Activated naive CD8-positive, alpha-beta T cell treated with anti-CD3 and anti-CD28 coated beads, Interleukin-2, amount 50 U/mL, for 24 hours (primary cell): ENCODE results near the gene UBR7.

ENCODE experiments used
- ATAC-seq: fragments of 150-1000 bp; cut with Tn5 transposase; one replicate; pipeline ENCODE4 v1.10.0; 2021
- DNase-seq: peaks from one replicate; pipeline ENCODE4 v3.0.0; 2021
- H3K27ac Mint-ChIP-seq: one replicate; pipeline ENCODE4 v1.8.0; 2021; ENCODE audit warnings: mild to moderate bottlenecking, mixed read lengths
- H3K27me3 Mint-ChIP-seq: one replicate; pipeline ENCODE4 v1.8.0; 2021; ENCODE audit warnings: mixed read lengths
- H3K36me3 Mint-ChIP-seq: one replicate; pipeline ENCODE4 v1.8.0; 2021; ENCODE audit warnings: low read depth, mixed read lengths
- H3K4me1 Mint-ChIP-seq: one replicate; pipeline ENCODE4 v1.8.0; 2021; ENCODE audit warnings: mixed read lengths
- H3K4me3 Mint-ChIP-seq: one replicate; pipeline ENCODE4 v1.8.0; 2021; ENCODE audit warnings: mild to moderate bottlenecking, moderate library complexity, mixed read lengths
- H3K9me3 Mint-ChIP-seq: one replicate; pipeline ENCODE4 v1.8.0; 2021; ENCODE audit warnings: mixed read lengths

Gene UBR7

GRCh38 chr14:93262446-93262845 is 55.4 kb downstream of the UBR7 start:
- H3K9me3 Mint-ChIP-seq: no peaks in the 10 kb centered on the region
- H3K27ac Mint-ChIP-seq: no peak overlapping the region
- ATAC-seq (no peak), DNase-seq (no peak)
- H3K36me3 Mint-ChIP-seq: peaks cover 17% of the 10 kb centered on the region
- peaks cover 13% of the 10 kb centered on the region for H3K4me1 Mint-ChIP-seq
- no peak overlapping the region for H3K4me3 Mint-ChIP-seq
- no peaks in the 10 kb centered on the region for H3K27me3 Mint-ChIP-seq

- no peaks in the 10 kb centered on the region for H3K9me3 Mint-ChIP-seq
- H3K4me3 Mint-ChIP-seq: no peak overlapping the region
- no peak overlapping the region for H3K27ac Mint-ChIP-seq
- no peak for ATAC-seq
- peaks cover 18% of the 10 kb centered on the region for H3K36me3 Mint-ChIP-seq
- DNase-seq: no peak
- no peaks in the 10 kb centered on the region for H3K27me3 Mint-ChIP-seq
- H3K4me1 Mint-ChIP-seq: peaks cover 13% of the 10 kb centered on the region
Measured at GRCh38 chr14:93263416-93263815, 56.4 kb downstream of the UBR7 start.

GRCh38 chr14:93266127-93266526 is 59.1 kb downstream of the UBR7 start:
- no peaks in the 10 kb centered on the region for H3K27me3 Mint-ChIP-seq

GRCh38 chr14:93267149-93267711 is 60.2 kb downstream of the UBR7 start:
- Mint-ChIP-seq H3K4me1 (peaks cover 15% of the 10 kb centered on the region), H3K27ac (no peak overlapping the region)

More at GRCh38 chr14:93266127-93266526, 59.1 kb downstream of the UBR7 start:
- H3K4me1 Mint-ChIP-seq: peaks cover 15% of the 10 kb centered on the region
- no peaks in the 10 kb centered on the region for H3K9me3 Mint-ChIP-seq
- no peak overlapping the region for H3K4me3 Mint-ChIP-seq
- H3K27ac Mint-ChIP-seq: no peak overlapping the region
- peaks cover 11% of the 10 kb centered on the region for H3K36me3 Mint-ChIP-seq
- no peak for DNase-seq
- no peak for ATAC-seq

GRCh38 chr14:93268406-93268805 is 61.4 kb downstream of the UBR7 start:
- DNase-seq (no peak), ATAC-seq (no peak)
- H3K9me3 Mint-ChIP-seq: no peaks in the 10 kb centered on the region
- H3K4me1 Mint-ChIP-seq: peaks cover 9% of the 10 kb centered on the region
- no peak overlapping the region for H3K27ac Mint-ChIP-seq
- H3K4me3 Mint-ChIP-seq: no peak overlapping the region
- peaks cover 6% of the 10 kb centered on the region for H3K36me3 Mint-ChIP-seq
- H3K27me3 Mint-ChIP-seq: no peaks in the 10 kb centered on the region

More at GRCh38 chr14:93267149-93267711, 60.2 kb downstream of the UBR7 start:
- no peak overlapping the region for H3K4me3 Mint-ChIP-seq
- H3K9me3 Mint-ChIP-seq: no peaks in the 10 kb centered on the region
- no peak for DNase-seq
- H3K36me3 Mint-ChIP-seq: peaks cover 11% of the 10 kb centered on the region
- ATAC-seq: no peak
- H3K27me3 Mint-ChIP-seq: no peaks in the 10 kb centered on the region

- no peak for DNase-seq
- ATAC-seq: peak; percentile 24
- H3K9me3 Mint-ChIP-seq: no peaks in the 10 kb centered on the region
- peaks cover 4% of the 10 kb centered on the region for H3K36me3 Mint-ChIP-seq
- no peak overlapping the region for H3K4me3 Mint-ChIP-seq
- H3K27me3 Mint-ChIP-seq: no peaks in the 10 kb centered on the region
- peaks cover 2% of the 10 kb centered on the region for H3K4me1 Mint-ChIP-seq
- no peak overlapping the region for H3K27ac Mint-ChIP-seq
Measured at GRCh38 chr14:93269341-93270068, 62.4 kb downstream of the UBR7 start.

- DNase-seq: no peak
- H3K36me3 Mint-ChIP-seq: peaks cover 1% of the 10 kb centered on the region
- no peak overlapping the region for H3K27ac Mint-ChIP-seq
- H3K9me3 Mint-ChIP-seq: no peaks in the 10 kb centered on the region
- H3K27me3 Mint-ChIP-seq: no peaks in the 10 kb centered on the region
- H3K4me3 Mint-ChIP-seq: no peak overlapping the region
- H3K4me1 Mint-ChIP-seq: peaks cover 2% of the 10 kb centered on the region
- no peak for ATAC-seq
Measured at GRCh38 chr14:93271111-93271510, 64.1 kb downstream of the UBR7 start.

GRCh38 chr14:93274055-93274806 is 67.2 kb downstream of the UBR7 start:
- no peak for ATAC-seq
- Mint-ChIP-seq H3K27ac (no peak overlapping the region), H3K27me3 (no peaks in the 10 kb centered on the region), H3K4me1 (peaks cover under 1% of the 10 kb centered on the region), H3K36me3 (no peaks in the 10 kb centered on the region), H3K4me3 (no peak overlapping the region), H3K9me3 (no peaks in the 10 kb centered on the region)
- DNase-seq: no peak

GRCh38 chr14:93276031-93276716 is 69.1 kb downstream of the UBR7 start:
- Mint-ChIP-seq H3K36me3 (no peaks in the 10 kb centered on the region), H3K9me3 (no peaks in the 10 kb centered on the region), H3K4me3 (no peak overlapping the region), H3K27me3 (no peaks in the 10 kb centered on the region), H3K4me1 (no peaks in the 10 kb centered on the region), H3K27ac (no peak overlapping the region)
- DNase-seq (no peak), ATAC-seq (no peak)
